Stimulated activated CD8-positive, alpha-beta memory T cell treated with anti-CD3 and anti-CD28 coated beads, Interleukin-2, amount 100 ng/mL, for 48 hours (primary cell): ENCODE data around the gene FAM237A.

Experiments
- DNase-seq, 2 donors: peaks; one replicate each; pipeline ENCODE4 v3.0.0-alpha.2; 2020; ENCODE audit warnings: low read depth in 2 of 2

Gene FAM237A

GRCh38 chr2:206688990-206689389 is 46.7 kb downstream of the FAM237A start:
- DNase-seq = no peak

DNA sequence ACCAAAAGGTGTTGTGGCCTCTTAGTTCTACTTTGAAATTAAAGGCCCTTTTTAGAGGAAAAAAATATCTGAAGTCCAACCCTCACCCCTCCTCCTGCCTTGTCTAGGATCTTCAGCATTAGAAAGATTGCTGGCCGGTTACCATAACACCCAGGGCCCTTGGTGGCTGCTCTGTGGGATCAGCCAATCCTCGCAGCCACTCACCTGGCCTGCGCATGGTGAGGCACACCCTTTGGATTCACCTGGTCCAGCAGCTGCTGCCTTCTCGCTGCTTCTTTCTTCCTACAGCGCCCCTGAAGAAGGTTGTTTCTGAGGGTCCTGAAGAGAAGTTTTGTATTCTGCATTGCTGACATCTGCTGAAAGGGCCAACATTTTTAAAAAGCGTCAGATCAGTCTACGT is 50.7 kb downstream of the FAM237A start:
- no peak for DNase-seq

- DNase-seq = no peak
These were observed 51.3 kb downstream of the FAM237A start for GRCh38 chr2:206693399-206694137.

DNA sequence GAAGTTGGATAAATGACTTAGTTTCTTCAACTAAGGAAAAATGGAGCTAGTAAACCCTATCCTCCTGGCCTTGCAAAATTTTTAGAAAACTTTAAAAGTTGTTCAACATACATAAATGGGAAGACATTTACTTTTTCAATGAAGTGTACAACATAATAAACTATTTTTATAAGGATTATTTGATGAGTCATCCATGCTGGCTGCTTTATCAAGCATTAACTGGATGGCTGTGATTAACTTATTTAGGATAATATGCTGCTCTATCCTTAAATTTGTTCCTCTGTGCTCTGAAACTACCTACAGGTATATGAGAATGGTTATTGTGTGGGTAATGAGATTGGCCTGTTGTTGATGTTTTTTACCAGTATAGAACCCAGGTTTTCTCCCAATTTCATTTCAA is 54.6 kb downstream of the FAM237A start:
- no peak for DNase-seq

DNA sequence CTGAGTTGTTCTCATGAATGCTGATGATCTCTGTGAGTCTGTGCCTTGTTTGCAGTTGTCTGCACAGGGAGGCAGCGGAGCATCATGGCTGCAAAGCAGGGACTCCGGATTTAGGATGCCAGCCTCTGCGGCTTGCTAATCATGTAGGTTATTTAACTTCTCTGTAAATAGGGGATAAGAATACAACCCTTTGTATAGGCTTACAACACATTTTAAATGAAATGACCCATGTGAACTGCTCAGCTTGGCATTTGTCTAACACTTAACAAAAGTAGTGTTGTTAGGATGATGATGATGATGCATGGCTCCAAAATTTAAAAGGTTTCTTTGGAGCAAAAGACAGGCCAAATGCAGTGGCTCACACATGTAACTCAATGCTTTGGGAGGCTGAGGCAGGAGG is 56.5 kb downstream of the FAM237A start:
- no peak for DNase-seq
